ENCODE data around the gene SPTAN1. TPM values are rescaled to one million over a fixed set of nuclear protein-coding genes. Genes with fewer than 3 reads are reported as not detected.

SPTAN1 gene
- total RNA-seq, 1 experiment from 2014 or later: 111 TPM

DNA sequence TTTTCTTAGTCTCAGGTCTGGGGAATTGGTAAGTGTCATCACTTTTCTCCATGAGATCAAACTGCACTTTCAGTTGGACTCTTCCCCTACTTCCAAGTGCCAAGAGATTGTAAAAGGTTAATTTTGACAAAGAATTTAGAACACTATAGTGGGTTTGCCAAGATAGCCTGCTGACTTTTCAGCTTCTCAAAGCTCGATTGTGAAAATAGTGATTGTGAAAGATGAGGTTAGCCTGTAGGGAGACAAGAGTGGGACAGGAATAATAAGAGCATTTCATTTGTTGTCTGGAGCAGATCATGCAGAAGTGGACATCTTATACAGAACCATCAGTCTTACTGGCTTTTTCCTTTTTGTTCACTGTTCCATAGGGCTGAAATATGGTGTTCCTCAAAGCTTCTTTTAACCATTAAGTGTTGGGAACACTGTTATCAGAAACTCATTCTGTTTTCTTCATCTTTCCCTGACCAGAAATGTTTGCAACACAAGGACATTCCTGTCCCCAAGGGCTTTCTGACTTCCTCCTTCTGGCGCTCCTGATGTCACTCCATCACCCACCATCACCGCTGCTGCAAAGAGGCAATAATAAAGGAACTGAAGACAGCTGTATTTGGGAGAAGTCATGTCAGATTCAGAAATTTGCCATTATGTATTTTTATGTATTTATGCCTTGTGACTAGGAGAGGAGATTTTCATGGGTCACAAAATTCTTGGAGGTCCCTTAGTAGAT is 11.6 kb upstream of the SPTAN1 start:
- DNase-seq (ENCODE audit: low read depth, low spot score): no peak
- Histone ChIP-seq H3K9me3 (ENCODE audit: control insufficient read depth in 1 of 2, insufficient read depth in 1 of 2, low read depth in 1 of 2, low read length in 2 of 2) (no peaks in the 10 kb centered on the region), H3K4me1 (ENCODE audit: control insufficient read depth in 1 of 2, insufficient read depth in 2 of 2, low read length in 2 of 2) (no peaks in the 10 kb centered on the region), H3K4me3 (replicated peaks in 1 of 2; ENCODE audit: low read depth in 1 of 2, low read length in 2 of 2) (no peak overlapping the region), H3K9ac (ENCODE audit: low read length) (no peak overlapping the region), H3K79me2 (ENCODE audit: insufficient read depth, low read length) (no peaks in the 10 kb centered on the region), H3K9me2 (ENCODE audit: insufficient read depth) (no peaks in the 10 kb centered on the region), H3K36me3 (ENCODE audit: control insufficient read depth in 1 of 2, insufficient read depth in 2 of 2, low read length in 2 of 2) (peaks cover 14 to 27% of the 10 kb centered on the region in 2 experiments), H3K4me2 (ENCODE audit: low read length) (no peak overlapping the region), H3K27ac (ENCODE audit: low read depth, low read length) (no peak overlapping the region), H2AFZ (ENCODE audit: low read depth, low read length, poor library complexity, severe bottlenecking) (no peak overlapping the region), H4K20me1 (ENCODE audit: insufficient read depth) (no peaks in the 10 kb centered on the region), H3K27me3 (ENCODE audit: insufficient read depth, low read length) (no peaks in the 10 kb centered on the region)
- no TSS peak for BruUV-seq (replicated peaks)
- CTCF ChIA-PET: no interaction called here
- no peak for TF ChIP-seq EZH2 (IDR thresholded peaks at IDR 0.05)
- no peak for TF ChIP-seq SRF (IDR thresholded peaks at IDR 0.05; ENCODE audit: low read depth)
- no peak for TF ChIP-seq SP1 (IDR thresholded peaks at IDR 0.05; ENCODE audit: low read depth)
- TF ChIP-seq, protein P1, sequence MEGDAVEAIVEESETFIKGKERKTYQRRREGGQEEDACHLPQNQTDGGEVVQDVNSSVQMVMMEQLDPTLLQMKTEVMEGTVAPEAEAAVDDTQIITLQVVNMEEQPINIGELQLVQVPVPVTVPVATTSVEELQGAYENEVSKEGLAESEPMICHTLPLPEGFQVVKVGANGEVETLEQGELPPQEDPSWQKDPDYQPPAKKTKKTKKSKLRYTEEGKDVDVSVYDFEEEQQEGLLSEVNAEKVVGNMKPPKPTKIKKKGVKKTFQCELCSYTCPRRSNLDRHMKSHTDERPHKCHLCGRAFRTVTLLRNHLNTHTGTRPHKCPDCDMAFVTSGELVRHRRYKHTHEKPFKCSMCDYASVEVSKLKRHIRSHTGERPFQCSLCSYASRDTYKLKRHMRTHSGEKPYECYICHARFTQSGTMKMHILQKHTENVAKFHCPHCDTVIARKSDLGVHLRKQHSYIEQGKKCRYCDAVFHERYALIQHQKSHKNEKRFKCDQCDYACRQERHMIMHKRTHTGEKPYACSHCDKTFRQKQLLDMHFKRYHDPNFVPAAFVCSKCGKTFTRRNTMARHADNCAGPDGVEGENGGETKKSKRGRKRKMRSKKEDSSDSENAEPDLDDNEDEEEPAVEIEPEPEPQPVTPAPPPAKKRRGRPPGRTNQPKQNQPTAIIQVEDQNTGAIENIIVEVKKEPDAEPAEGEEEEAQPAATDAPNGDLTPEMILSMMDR (IDR thresholded peaks at IDR 0.05 in 2 of 3, conservative IDR thresholded peaks at IDR 0.05 in 1 of 3; ENCODE audit: borderline replicate concordance in 1 of 3, insufficient read depth in 1 of 3, low read depth in 2 of 3, low read length in 2 of 3): no peak
- TF ChIP-seq, protein P2, sequence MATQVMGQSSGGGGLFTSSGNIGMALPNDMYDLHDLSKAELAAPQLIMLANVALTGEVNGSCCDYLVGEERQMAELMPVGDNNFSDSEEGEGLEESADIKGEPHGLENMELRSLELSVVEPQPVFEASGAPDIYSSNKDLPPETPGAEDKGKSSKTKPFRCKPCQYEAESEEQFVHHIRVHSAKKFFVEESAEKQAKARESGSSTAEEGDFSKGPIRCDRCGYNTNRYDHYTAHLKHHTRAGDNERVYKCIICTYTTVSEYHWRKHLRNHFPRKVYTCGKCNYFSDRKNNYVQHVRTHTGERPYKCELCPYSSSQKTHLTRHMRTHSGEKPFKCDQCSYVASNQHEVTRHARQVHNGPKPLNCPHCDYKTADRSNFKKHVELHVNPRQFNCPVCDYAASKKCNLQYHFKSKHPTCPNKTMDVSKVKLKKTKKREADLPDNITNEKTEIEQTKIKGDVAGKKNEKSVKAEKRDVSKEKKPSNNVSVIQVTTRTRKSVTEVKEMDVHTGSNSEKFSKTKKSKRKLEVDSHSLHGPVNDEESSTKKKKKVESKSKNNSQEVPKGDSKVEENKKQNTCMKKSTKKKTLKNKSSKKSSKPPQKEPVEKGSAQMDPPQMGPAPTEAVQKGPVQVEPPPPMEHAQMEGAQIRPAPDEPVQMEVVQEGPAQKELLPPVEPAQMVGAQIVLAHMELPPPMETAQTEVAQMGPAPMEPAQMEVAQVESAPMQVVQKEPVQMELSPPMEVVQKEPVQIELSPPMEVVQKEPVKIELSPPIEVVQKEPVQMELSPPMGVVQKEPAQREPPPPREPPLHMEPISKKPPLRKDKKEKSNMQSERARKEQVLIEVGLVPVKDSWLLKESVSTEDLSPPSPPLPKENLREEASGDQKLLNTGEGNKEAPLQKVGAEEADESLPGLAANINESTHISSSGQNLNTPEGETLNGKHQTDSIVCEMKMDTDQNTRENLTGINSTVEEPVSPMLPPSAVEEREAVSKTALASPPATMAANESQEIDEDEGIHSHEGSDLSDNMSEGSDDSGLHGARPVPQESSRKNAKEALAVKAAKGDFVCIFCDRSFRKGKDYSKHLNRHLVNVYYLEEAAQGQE (IDR thresholded peaks at IDR 0.05; ENCODE audit: low read depth): no peak
- no peak for TF ChIP-seq ZNF274 (IDR thresholded peaks at IDR 0.05; ENCODE audit: low read depth, low read length)
- no peak for TF ChIP-seq FOSL1 (IDR thresholded peaks at IDR 0.05; ENCODE audit: low read depth)
- TF ChIP-seq RAD21 (IDR thresholded peaks at IDR 0.05; ENCODE audit: low read depth): no peak
- TF ChIP-seq, protein P3, sequence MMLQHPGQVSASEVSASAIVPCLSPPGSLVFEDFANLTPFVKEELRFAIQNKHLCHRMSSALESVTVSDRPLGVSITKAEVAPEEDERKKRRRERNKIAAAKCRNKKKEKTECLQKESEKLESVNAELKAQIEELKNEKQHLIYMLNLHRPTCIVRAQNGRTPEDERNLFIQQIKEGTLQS (IDR thresholded peaks at IDR 0.05): no peak
- no peak for TF ChIP-seq YY1 (IDR thresholded peaks at IDR 0.05; ENCODE audit: extremely low read depth, insufficient replicate concordance, low read depth, low read length)
- no peak for TF ChIP-seq EGR1 (IDR thresholded peaks at IDR 0.05; ENCODE audit: low read depth)
- TF ChIP-seq, protein P4, sequence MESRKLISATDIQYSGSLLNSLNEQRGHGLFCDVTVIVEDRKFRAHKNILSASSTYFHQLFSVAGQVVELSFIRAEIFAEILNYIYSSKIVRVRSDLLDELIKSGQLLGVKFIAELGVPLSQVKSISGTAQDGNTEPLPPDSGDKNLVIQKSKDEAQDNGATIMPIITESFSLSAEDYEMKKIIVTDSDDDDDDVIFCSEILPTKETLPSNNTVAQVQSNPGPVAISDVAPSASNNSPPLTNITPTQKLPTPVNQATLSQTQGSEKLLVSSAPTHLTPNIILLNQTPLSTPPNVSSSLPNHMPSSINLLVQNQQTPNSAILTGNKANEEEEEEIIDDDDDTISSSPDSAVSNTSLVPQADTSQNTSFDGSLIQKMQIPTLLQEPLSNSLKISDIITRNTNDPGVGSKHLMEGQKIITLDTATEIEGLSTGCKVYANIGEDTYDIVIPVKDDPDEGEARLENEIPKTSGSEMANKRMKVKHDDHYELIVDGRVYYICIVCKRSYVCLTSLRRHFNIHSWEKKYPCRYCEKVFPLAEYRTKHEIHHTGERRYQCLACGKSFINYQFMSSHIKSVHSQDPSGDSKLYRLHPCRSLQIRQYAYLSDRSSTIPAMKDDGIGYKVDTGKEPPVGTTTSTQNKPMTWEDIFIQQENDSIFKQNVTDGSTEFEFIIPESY (IDR thresholded peaks at IDR 0.05; ENCODE audit: extremely low read depth, insufficient replicate concordance, low read length): no peak
- TF ChIP-seq TCF7L2 (IDR thresholded peaks at IDR 0.05; ENCODE audit: borderline replicate concordance, extremely low read depth, insufficient read depth, insufficient read length): no peak
- no peak for TF ChIP-seq JUND (IDR thresholded peaks at IDR 0.05)
- TF ChIP-seq CBX3 (IDR thresholded peaks at IDR 0.05; ENCODE audit: low read depth): no peak
- RAD21 ChIA-PET (ENCODE audit: low non-redundant PET in 1 of 2, low total read pairs in 2 of 2, uncharacterized antibody in 2 of 2, unreplicated experiment in 2 of 2): no interaction called here
- intact Hi-C loops (cut with micrococcal nuclease): no loop called here
- ATAC-seq: no peak
- POLR2A ChIA-PET: interaction anchor here (2.2 kb wide), 1 partner anchor 11 kb away, joined by 10 read pairs; the partner anchor contains the start of gene SPTAN1
